Activated CD8-positive, alpha-beta memory T cell treated with anti-CD3 and anti-CD28 coated beads, Interleukin-2, amount 50 U/mL, for 1 hour (primary cell): ENCODE measurements around the gene GGA3.
"Not testable (repeated sequence)": the region's sequence is repeated elsewhere in the genome, so short reads cannot be mapped to it uniquely, and the experiment has no call there.

ENCODE experiments used
- DNase-seq: peaks from one replicate; pipeline ENCODE4 v3.0.0-alpha.2; 2020; ENCODE audit errors: extremely low read depth

The GGA3 gene

GRCh38 chr17:75273977-75274708 lies 12.7 kb upstream of the GGA3 start:
- no peak for DNase-seq

GRCh38 chr17:75272848-75273184 lies 11.4 kb upstream of the GGA3 start:
- no peak for DNase-seq

- DNase-seq, result no peak
Observed at GRCh38 chr17:75271955-75272847, 10.8 kb upstream of the GGA3 start.

- no peak for DNase-seq
Observed at GRCh38 chr17:75271233-75271954, 10.0 kb upstream of the GGA3 start.

- DNase-seq, result no peak
Observed at GRCh38 chr17:75270966-75271232, 9.5 kb upstream of the GGA3 start, which contains the start of gene MIF4GD. Gene MIF4GD, minus strand, starts transcription at chr17:75271231. Its CDS starts 1,036 bp downstream, at chr17:75270195.

- no peak for DNase-seq
Observed at GRCh38 chr17:75270218-75270965, 9.0 kb upstream of the GGA3 start.

GRCh38 chr17:75269844-75270217 lies 8.4 kb upstream of the GGA3 start:
- DNase-seq, result no peak

GRCh38 chr17:75267411-75268232 lies 6.2 kb upstream of the GGA3 start:
- no peak for DNase-seq

- DNase-seq, result no peak
Observed at GRCh38 chr17:75267153-75267410, 5.7 kb upstream of the GGA3 start.

- DNase-seq, result no peak
Observed at GRCh38 chr17:75266316-75267152, 5.1 kb upstream of the GGA3 start.

- no peak for DNase-seq
Observed at GRCh38 chr17:75265614-75266315, 4.4 kb upstream of the GGA3 start.

- no peak for DNase-seq
Observed at GRCh38 chr17:75263055-75263454, 1.6 kb upstream of the GGA3 start.

GRCh38 chr17:75262112-75262606 lies 753 bp upstream of the GGA3 start:
- no peak for DNase-seq

GRCh38 chr17:75260641-75261335 lies 618 bp downstream of the GGA3 start:
- DNase-seq, result no peak

GRCh38 chr17:75257228-75257627 lies 4.2 kb downstream of the GGA3 start:
- DNase-seq, result not testable (repeated sequence)

GRCh38 chr17:75255954-75256698 lies 5.3 kb downstream of the GGA3 start:
- DNase-seq, result not testable (repeated sequence)

- no peak for DNase-seq
Observed at GRCh38 chr17:75252039-75252816, 9.2 kb downstream of the GGA3 start.
